ENCODE results near the gene SREBF1.

DNA sequence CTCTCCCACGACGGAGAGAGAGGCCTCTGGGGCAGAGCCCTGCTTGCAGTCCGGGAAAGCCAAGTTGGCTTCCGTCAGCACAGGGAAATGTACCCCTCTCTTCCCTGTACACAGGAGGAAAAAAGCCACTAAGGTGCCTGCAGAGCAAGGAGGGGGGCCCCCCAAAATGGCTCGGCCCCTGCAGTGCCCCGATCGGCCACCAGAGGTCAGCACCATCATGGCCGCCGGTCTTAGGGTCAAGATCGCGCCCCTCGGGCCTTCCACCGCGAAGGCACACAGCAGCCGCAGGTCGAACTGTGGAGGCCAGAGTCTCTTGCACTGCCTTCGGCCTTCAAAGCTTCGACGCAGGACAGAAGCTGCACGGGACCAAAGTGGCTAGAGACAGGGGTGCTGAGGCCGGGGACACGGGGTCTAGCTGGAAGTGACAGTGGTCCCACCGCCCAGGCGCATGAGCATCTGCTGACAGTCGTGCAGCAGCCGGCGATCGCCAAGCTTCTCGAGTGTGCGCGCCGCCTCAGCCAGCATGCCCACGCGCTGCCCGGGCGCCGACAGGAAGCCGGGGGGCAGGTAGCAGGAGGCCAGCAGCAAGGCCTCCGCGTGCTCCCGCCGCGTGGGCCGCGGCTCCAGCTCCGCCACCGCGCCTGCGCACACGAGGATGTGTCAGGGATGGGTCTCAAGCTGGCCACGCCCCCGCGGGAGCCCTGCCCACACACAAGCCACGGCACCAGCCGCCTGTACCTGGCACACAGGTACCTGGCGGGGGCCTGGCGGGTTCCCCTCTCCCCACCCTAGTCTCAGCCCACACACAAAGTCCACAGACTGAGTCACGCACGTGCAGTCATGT lies 24.4 kb downstream of the SREBF1 start:
- TF ChIP-seq CTCF (IDR thresholded peaks at IDR 0.05): peak; percentile 99 to 100 (median 99)
- TF ChIP-seq POLR2A (IDR thresholded peaks at IDR 0.05): no peak
